Smooth muscle cell (in vitro differentiated cells): ENCODE results near the gene IL12A. TPM values are rescaled to one million over a fixed set of nuclear protein-coding genes. Genes with fewer than 3 reads are reported as not detected.

ENCODE experiments used
- DNase-seq: peaks from one replicate; lab custom pipeline; 2025; ENCODE audit not compliant: unreplicated experiment; lab: John Stamatoyannopoulos, UW
- H2AFZ ChIP-seq: fragments of 200-600 bp; sonication (generic); 2 replicates; pipeline ENCODE4 v1.6.0; 2016; ENCODE audit warnings: antibody characterized with exemption, low read depth, mild to moderate bottlenecking
- H3F3A ChIP-seq: fragments of 200-600 bp; sonication (generic); 2 replicates; pipeline ENCODE4 v1.6.0; 2017; ENCODE audit warnings: antibody characterized with exemption, low read depth
- H3K27ac ChIP-seq: fragments of 200-600 bp; sonication (generic); 2 replicates; pipeline ENCODE4 v1.5.1; 2016; ENCODE audit warnings: low read depth, mild to moderate bottlenecking
- H3K27me3 ChIP-seq: fragments of 200-600 bp; sonication (generic); 2 replicates; pipeline ENCODE4 v1.6.1; 2016; ENCODE audit warnings: low read depth, mild to moderate bottlenecking
- H3K36me3 ChIP-seq: fragments of 200-600 bp; sonication (generic); 2 replicates; pipeline ENCODE4 v1.5.1; 2016; ENCODE audit warnings: low read depth
- H3K4me1 ChIP-seq: fragments of 200-600 bp; sonication (generic); 2 replicates; pipeline ENCODE4 v1.5.1; 2016; ENCODE audit warnings: low read depth
- H3K4me2 ChIP-seq: fragments of 200-600 bp; sonication (generic); 2 replicates; pipeline ENCODE4 v1.6.0; 2016; ENCODE audit warnings: mild to moderate bottlenecking
- H3K4me3 ChIP-seq: fragments of 200-600 bp; sonication (generic); 2 replicates; pipeline ENCODE4 v1.5.1; 2016; ENCODE audit warnings: mild to moderate bottlenecking
- H3K79me2 ChIP-seq: fragments of 200-600 bp; sonication (generic); 2 replicates; pipeline ENCODE4 v1.6.0; 2016; ENCODE audit warnings: low read depth, mild to moderate bottlenecking
- H3K9ac ChIP-seq: fragments of 200-600 bp; sonication (generic); 2 replicates; pipeline ENCODE4 v1.6.0; 2016; ENCODE audit warnings: low read depth
- H3K9me3 ChIP-seq: fragments of 200-600 bp; sonication (generic); replicated peaks from 2 replicates; pipeline ENCODE4 v1.5.1; 2016; ENCODE audit warnings: low read depth
- H4K20me1 ChIP-seq: fragments of 200-600 bp; sonication (generic); 2 replicates; pipeline ENCODE4 v1.6.0; 2016; ENCODE audit warnings: low read depth
- WGBS: methylation state at CpG from one replicate; pipeline ENCODE4 v1.1.7; 2016; ENCODE audit warnings: low lambda C conversion rate; 5-methylcytosine and 5-hydroxymethylcytosine counted together
- polyA plus RNA-seq: library from polyadenylated mRNA; unstranded; fragments of >200 nt; fragmentation: Nextera tagmentation; extraction: Ambion mirVana; gene quantifications from 2 replicates; pipeline ENCODE4 v1.2.1, GENCODE V29; 2016
- total RNA-seq: library from RNA; depleted of rRNA; stranded (reverse); fragments of >200 nt; gene quantifications from 2 replicates; pipeline ENCODE4 v1.2.3, GENCODE V29; 2014
- TF ChIP-seq, protein P1 (sequence below): fragments of 200-600 bp; sonication (generic); IDR thresholded peaks from 2 replicates; pipeline ENCODE4 v1.5.1; 2017; ENCODE audit warnings: borderline replicate concordance, mild to moderate bottlenecking, antibody characterized with exemption; ENCODE audit not compliant: insufficient read depth, poor library complexity, severe bottlenecking

Gene IL12A
- total and polyA plus RNA-seq, 2 experiments from 2014 or later: 0.09 TPM; not detected in 1

- no peaks in the 10 kb centered on the region for H4K20me1 ChIP-seq
- no peak overlapping the region for H3K9ac ChIP-seq
- TF ChIP-seq, protein P1, sequence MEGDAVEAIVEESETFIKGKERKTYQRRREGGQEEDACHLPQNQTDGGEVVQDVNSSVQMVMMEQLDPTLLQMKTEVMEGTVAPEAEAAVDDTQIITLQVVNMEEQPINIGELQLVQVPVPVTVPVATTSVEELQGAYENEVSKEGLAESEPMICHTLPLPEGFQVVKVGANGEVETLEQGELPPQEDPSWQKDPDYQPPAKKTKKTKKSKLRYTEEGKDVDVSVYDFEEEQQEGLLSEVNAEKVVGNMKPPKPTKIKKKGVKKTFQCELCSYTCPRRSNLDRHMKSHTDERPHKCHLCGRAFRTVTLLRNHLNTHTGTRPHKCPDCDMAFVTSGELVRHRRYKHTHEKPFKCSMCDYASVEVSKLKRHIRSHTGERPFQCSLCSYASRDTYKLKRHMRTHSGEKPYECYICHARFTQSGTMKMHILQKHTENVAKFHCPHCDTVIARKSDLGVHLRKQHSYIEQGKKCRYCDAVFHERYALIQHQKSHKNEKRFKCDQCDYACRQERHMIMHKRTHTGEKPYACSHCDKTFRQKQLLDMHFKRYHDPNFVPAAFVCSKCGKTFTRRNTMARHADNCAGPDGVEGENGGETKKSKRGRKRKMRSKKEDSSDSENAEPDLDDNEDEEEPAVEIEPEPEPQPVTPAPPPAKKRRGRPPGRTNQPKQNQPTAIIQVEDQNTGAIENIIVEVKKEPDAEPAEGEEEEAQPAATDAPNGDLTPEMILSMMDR: no peak
- H2AFZ ChIP-seq: no peak overlapping the region
- WGBS: 89% methylated on average over 11 of the region's 11 CpGs
- H3K4me2 ChIP-seq: no peak overlapping the region
- no peak for DNase-seq
- H3K4me3 ChIP-seq: no peak overlapping the region
- H3K4me1 ChIP-seq: no peaks in the 10 kb centered on the region
- no peaks in the 10 kb centered on the region for H3F3A ChIP-seq
- no peak overlapping the region for H3K27ac ChIP-seq
- no peaks in the 10 kb centered on the region for H3K79me2 ChIP-seq
- no peaks in the 10 kb centered on the region for H3K9me3 ChIP-seq
- no peaks in the 10 kb centered on the region for H3K27me3 ChIP-seq
- no peaks in the 10 kb centered on the region for H3K36me3 ChIP-seq
These were observed 28.2 kb upstream of the IL12A start for GRCh38 chr3:159960188-159961148.

DNA sequence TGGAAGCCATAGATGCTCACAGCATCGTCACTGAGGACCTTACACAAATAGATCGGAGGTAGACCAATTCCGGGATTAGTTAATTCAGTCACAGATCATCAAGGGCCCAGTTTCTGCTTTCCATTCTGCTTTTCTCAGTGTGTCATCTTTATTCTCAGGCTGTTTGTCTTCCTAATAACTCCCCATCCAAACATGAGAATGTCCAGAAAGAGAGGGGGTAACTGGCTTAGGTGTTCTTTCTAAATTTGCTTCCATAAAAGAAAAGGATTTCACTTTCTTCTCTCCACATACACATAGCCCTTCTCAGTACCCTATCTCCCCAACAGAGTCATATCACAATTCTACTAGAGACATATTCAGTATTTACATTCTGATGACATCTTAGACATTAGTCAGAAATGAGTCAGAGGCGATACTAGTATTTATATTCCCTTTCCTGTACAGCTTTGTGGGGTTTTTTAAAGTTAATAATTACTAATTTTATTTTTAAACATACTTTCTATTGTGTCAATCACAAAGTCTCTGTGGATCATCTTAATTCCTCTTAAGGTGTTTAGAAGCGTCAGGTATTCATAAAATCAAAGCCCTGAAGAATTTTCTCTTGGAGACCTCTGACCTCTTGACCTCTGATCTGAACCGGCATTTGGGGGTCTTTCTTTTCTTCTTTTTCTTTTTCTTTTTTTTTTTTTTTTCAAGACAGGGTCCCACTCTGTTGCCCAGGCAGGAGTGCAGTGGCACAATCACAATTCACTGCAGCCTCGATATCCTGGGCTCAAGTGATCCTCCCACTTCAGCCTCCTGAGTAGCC, 24.3 kb upstream of the IL12A start:
- Histone ChIP-seq H2AFZ (peak overlapping the region; percentile 55), H4K20me1 (no peaks in the 10 kb centered on the region), H3K4me1 (no peaks in the 10 kb centered on the region), H3K4me3 (no peak overlapping the region), H3K36me3 (no peaks in the 10 kb centered on the region), H3K79me2 (no peaks in the 10 kb centered on the region), H3K9me3 (no peaks in the 10 kb centered on the region), H3K4me2 (peak overlapping the region; percentile 54), H3F3A (no peaks in the 10 kb centered on the region), H3K27ac (peak overlapping the region; percentile 44), H3K27me3 (no peaks in the 10 kb centered on the region), H3K9ac (no peak overlapping the region)
- no peak for DNase-seq
- WGBS: 85% methylated on average over 7 of the region's 7 CpGs
- TF ChIP-seq, protein P1: no peak

GRCh38 chr3:159971311-159971710, 17.3 kb upstream of the IL12A start:
- Histone ChIP-seq H3K79me2 (no peaks in the 10 kb centered on the region), H2AFZ (no peak overlapping the region)

More at GRCh38 chr3:159971311-159971710, 17.3 kb upstream of the IL12A start:
- H3K9ac ChIP-seq: no peak overlapping the region
- no peaks in the 10 kb centered on the region for H4K20me1 ChIP-seq
- H3K27me3 ChIP-seq: no peaks in the 10 kb centered on the region
- no peaks in the 10 kb centered on the region for H3F3A ChIP-seq
- no peaks in the 10 kb centered on the region for H3K4me1 ChIP-seq
- no peaks in the 10 kb centered on the region for H3K36me3 ChIP-seq
- 96% methylated on average over 7 of the region's 7 CpGs for WGBS
- no peak overlapping the region for H3K27ac ChIP-seq
- H3K9me3 ChIP-seq: no peaks in the 10 kb centered on the region
- TF ChIP-seq, protein P1: no peak
- DNase-seq: no peak
- no peak overlapping the region for H3K4me2 ChIP-seq
- H3K4me3 ChIP-seq: no peak overlapping the region
